ENCODE data around the gene ZYG11B.

- TF ChIP-seq POLR2A (IDR thresholded peaks at IDR 0.05): no peak
- no peak for TF ChIP-seq CTCF (IDR thresholded peaks at IDR 0.05)
These were observed 45.1 kb downstream of the ZYG11B start for GRCh38 chr1:52771384-52771783.

Data from esophagus squamous epithelium (tissue), 4 donors.